Measurements from ENCODE around the gene ZNF507. TPM values are rescaled to one million over a fixed set of nuclear protein-coding genes. Genes with fewer than 3 reads are reported as not detected.

ZNF507 gene
- total and polyA plus RNA-seq, 9 of the 15 experiments (the other 6 are each of a cell fraction or from before 2014, with no cell fraction given) = 2.9 to 25.0 (median 10.4) TPM

DNA sequence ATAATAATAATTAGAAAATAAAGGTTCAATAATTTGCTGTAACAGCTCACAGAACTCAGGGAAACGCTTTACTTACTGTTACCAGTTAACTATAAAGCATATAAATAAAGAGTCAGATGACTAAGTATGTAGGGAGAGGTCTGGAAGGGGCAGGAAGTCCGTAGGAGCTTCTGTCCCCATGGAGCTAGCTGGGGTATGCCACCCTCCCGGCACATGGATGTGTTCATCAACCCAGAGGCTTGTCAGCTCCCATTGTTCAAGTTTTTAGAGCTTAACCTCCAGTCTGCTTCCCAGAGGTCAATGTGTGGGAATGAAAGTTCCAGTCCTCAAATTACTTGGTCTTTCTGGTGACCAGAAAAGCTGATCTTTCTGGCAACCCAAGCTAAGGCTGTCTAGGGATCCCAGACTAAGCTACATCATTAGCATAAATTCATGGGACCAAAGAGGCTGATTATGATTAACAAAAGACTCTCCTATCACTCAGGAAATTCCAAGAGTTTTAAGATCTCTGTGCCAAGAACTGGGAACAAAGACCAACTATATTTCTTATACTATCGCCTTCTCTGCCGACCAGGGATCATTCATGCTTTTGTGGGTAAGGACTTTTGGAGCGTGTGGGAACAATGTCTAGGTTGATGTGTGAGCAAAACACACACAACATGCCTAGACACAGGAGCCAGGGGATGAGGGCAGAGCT is 31.7 kb upstream of the ZNF507 start (continued):
- no peak for TF ChIP-seq U2AF2 (optimal IDR thresholded peaks at IDR 0.05; ENCODE audit: low read depth, low read length)
- TF ChIP-seq GTF2A2 (tag; IDR thresholded peaks at IDR 0.05) = no peak
- TF ChIP-seq KAT2B (IDR thresholded peaks at IDR 0.05; ENCODE audit: low read depth, low read length) = no peak
- no peak for TF ChIP-seq MAX (CRISPR knock-in tag; IDR thresholded peaks at IDR 0.05)

GRCh38 chr19:32316034-32316433 is 29.4 kb upstream of the ZNF507 start:
- in situ Hi-C loops (cut with MboI) = no loop called here
- Histone ChIP-seq H3K79me2 (ENCODE audit: control insufficient read depth, insufficient read depth, low read length) (no peaks in the 10 kb centered on the region), H3K9me1 (ENCODE audit: control insufficient read depth, insufficient read depth, low read length) (no peaks in the 10 kb centered on the region), H3K27me3 (ENCODE audit: control insufficient read depth in 2 of 2, insufficient read depth in 2 of 2, low read length in 2 of 2) (peaks cover 23 to 29% of the 10 kb centered on the region in 2 experiments), H3K36me3 (ENCODE audit: control insufficient read depth, insufficient read depth, low read length) (no peaks in the 10 kb centered on the region), H2AFZ (ENCODE audit: low read depth, low read length) (no peak overlapping the region), H3K4me1 (replicated peaks in 1 of 2; ENCODE audit: control insufficient read depth in 2 of 2, insufficient read depth in 2 of 2, low read length in 2 of 2) (no peaks in the 10 kb centered on the region), H3K4me2 (ENCODE audit: insufficient read depth, low read length) (no peak overlapping the region), H3K4me3 (no peak overlapping the region), H4K20me1 (replicated peaks; ENCODE audit: control insufficient read depth, insufficient read depth, low read length) (no peaks in the 10 kb centered on the region), H3K9ac (ENCODE audit: insufficient read depth in 1 of 2, low read depth in 2 of 2, low read length in 2 of 2) (no peak overlapping the region), H3K27ac (ENCODE audit: extremely low read depth, low read depth, low read length) (no peak overlapping the region), H3K9me3 (replicated peaks; ENCODE audit: control insufficient read depth, insufficient read depth, low read depth, low read length) (no peaks in the 10 kb centered on the region)
- BruUV-seq (replicated peaks) = no TSS peak
- peak in 1 of 4 experiments; percentile 11 for DNase-seq (ENCODE audit: extremely low read depth in 1 of 4, low spot score in 3 of 4)
- WGBS (ENCODE audit: insufficient coverage, low coverage, missing lambda C conversion rate) = under 1% methylated on average over 6 of the region's 6 CpGs
- CTCF ChIA-PET (ENCODE audit: low intra/inter-chr PET ratio) = no interaction called here
- FAIRE-seq = no peak
- POLR2A ChIA-PET = no interaction called here
- TF ChIP-seq MIER1 (IDR thresholded peaks at IDR 0.05; ENCODE audit: low read depth) = peak; percentile 85
- peak; percentile 89 for TF ChIP-seq EHMT2 (IDR thresholded peaks at IDR 0.05)
- no peak for TF ChIP-seq MAX (CRISPR knock-in tag; IDR thresholded peaks at IDR 0.05)
- TF ChIP-seq, protein P1, sequence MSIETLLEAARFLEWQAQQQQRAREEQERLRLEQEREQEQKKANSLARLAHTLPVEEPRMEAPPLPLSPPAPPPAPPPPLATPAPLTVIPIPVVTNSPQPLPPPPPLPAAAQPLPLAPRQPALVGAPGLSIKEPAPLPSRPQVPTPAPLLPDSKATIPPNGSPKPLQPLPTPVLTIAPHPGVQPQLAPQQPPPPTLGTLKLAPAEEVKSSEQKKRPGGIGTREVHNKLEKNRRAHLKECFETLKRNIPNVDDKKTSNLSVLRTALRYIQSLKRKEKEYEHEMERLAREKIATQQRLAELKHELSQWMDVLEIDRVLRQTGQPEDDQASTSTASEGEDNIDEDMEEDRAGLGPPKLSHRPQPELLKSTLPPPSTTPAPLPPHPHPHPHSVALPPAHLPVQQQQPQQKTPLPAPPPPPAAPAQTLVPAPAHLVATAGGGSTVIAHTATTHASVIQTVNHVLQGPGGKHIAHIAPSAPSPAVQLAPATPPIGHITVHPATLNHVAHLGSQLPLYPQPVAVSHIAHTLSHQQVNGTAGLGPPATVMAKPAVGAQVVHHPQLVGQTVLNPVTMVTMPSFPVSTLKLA (conservative IDR thresholded peaks at IDR 0.05) = no peak
- peak; percentile 92 for TF ChIP-seq REST (IDR thresholded peaks at IDR 0.05; ENCODE audit: borderline replicate concordance)
- no peak for TF ChIP-seq REST (CRISPR knock-in tag; IDR thresholded peaks at IDR 0.05; ENCODE audit: low read depth)
- peak; percentile 64 for TF ChIP-seq ZNF121 (CRISPR knock-in tag; conservative IDR thresholded peaks at IDR 0.05)
- intact Hi-C loops (cut with micrococcal nuclease) = no loop called here
- ATAC-seq = peak; percentile 61; the same call in 2 of the 3 replicates
